HG02763 (cell line): Measurements from ENCODE around the gene TMEM184C.

Experiments used
- ATAC-seq: cut with Tn5 transposase; IDR thresholded peaks from one replicate; pipeline ENCODE4 v1.9.1; 2021; ENCODE audit warnings: mild to moderate bottlenecking, moderate library complexity; ENCODE audit not compliant: unreplicated experiment

The TMEM184C gene

DNA sequence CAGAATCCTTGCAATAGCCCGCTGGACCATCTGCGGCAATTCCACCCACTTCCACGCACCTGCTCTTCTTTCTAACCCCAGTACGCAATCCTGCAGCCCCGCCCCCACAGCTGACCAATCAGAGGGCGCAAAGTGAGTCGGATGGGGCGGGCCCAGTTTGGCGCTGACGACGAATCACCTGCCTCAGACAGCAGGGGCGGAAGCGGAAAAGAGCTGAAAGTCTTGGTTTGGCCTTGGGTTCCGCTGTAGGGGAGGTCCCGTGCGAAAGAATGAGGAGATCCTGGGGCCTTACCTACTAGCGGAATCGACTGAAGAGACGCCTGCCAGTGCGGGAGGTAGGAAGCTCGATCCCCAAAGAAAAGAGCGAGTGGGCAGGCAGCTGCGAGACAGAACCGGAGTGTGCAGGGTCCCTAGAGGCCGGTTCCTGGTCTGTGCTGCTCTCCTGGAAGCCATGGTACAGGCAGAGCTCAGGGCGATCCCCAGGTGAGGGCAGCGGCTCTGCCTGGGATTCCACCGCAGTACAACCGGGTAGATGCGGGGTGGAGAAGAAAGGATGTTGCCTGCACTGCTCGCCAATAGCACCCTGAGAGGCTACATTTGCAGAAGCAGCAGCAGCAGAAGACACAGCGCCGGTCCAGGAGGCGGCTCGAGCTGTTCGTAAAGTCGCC is at the start of gene TMEM184C:
Gene TMEM184C, plus strand, starts transcription at position 225 of the 668 bp plus-strand sequence. CDS start 560 bp downstream, outside the sequence.
- peak; percentile 100 for ATAC-seq

DNA sequence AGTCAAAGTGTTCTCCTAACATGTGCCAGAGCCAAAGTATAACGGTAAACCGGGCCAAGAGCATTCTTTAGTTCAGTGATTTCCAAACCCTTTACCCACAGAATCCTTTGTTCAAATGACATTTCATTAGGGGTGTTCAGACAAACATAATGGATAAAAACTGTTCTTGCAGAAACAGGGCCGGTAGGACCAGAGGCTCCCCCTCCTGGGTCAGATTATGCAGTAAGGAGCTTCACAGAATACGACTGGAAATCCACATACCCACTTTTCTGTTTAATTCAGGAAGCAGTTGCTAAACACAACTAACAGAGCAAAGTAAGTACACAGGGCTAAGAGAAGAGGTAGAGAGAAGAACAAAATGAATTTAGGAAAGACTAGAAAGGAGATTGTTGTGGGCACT is 46.6 kb upstream of the TMEM184C start:
- ATAC-seq, result no peak

DNA sequence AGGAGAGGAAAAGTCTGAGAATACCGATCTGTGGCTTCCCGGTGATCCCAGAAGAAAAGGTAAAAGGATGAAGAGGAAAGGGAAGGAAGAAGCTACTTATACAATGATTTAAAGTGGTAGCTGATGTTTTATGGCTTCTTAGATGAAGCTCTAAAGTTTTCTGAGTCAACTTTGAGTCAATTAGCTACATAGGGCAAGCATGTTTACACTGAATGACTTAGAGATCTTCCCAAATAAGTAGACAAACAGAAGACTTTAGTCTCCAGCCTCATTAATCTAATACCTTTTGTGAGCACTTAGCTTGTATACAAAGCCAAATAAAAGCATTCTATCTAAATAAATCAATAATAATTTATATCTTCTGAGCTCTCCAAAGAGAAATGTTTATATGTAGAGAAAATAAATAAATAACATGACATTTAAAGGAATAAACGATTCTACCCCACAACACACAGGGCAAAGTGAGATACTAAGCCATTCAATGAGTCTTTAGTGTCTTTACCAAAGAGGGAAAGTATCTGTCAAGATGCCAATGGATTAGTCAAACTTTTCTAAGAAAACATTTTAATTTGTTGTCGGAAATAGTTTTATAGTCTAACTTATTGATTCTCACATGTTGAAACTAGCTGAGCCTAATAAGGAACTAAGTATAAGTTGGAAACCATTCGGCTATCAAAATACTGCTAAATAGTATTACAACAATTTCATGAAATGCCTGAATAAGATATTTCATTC is 46.0 kb upstream of the TMEM184C start:
- ATAC-seq, result no peak

DNA sequence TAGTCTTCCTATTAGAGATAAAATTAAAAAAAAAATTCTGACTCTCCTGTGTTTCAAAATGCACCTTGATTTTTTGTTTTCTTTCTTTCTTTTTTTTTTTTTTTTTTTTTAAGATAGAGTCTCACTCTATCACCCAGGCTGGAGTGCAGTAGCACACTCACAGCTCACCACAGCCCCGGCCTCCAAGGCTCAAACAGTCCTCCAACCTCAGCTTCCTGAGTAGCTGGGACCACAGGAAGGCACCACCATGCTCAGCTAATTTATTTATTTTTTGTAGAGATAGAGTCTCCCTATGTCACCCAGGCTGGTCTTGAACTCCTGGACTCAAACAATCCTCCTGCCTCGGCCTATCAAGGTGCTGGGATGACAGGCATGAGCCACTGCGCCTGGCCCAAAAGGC is 41.1 kb upstream of the TMEM184C start:
- ATAC-seq, result no peak

DNA sequence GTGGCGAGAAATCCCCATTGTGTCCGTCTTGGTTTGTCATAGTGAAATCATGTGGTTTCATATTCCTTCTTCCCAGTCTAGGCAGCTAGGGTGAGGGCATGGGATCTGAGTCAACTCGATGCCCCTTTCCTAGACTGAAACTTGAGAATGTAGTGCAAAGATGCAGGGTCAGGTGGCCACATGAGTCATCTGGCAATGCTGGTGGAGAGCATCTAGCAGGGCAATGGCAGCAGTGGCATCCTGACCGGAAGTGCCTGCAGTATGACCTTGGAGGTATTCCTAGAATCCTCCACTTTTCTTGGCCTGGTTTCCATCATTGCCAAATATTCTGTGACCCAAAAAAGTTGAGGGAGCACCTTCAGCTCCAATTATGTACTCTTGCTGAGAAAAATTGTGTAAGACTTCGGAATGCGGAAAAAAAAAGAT is 39.1 kb upstream of the TMEM184C start:
- ATAC-seq, result no peak

DNA sequence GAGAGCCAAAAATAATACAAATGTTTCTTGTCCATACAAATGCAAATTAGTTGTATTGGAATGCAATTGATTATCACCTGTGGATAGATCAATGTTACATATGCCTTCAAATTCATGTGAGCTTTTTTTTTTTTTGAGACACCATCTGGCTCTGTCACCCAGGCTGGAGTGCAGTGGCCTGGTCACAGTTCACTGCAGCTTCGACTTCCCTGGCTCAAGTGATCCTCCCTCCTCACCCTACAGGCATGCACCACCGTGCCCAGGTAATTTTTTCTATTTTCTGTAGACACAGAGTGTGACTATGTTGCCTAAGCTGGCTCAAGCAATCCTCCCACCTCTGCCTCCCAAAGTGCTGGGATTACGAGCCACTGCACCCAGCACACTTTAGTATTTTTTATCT is 38.6 kb upstream of the TMEM184C start:
- no peak for ATAC-seq

DNA sequence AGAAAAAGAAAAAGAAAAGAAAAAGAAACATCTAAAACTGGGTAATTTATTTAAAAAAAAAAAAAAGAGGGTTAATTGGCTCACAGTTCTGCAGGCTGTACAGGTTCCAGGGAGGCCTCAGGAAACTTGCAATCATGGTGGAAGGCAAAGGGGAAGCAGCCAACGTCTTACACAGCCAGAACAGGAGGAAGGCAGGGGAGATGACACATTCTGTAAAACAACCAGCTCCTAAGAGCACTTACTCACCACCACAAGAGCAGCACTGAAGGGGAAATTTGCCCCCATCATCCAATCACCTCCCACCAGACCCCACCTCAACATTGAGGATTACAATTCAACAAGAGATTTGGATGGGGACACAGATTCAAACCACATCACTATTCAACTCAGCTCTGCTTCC is 36.8 kb upstream of the TMEM184C start:
- ATAC-seq, result no peak

DNA sequence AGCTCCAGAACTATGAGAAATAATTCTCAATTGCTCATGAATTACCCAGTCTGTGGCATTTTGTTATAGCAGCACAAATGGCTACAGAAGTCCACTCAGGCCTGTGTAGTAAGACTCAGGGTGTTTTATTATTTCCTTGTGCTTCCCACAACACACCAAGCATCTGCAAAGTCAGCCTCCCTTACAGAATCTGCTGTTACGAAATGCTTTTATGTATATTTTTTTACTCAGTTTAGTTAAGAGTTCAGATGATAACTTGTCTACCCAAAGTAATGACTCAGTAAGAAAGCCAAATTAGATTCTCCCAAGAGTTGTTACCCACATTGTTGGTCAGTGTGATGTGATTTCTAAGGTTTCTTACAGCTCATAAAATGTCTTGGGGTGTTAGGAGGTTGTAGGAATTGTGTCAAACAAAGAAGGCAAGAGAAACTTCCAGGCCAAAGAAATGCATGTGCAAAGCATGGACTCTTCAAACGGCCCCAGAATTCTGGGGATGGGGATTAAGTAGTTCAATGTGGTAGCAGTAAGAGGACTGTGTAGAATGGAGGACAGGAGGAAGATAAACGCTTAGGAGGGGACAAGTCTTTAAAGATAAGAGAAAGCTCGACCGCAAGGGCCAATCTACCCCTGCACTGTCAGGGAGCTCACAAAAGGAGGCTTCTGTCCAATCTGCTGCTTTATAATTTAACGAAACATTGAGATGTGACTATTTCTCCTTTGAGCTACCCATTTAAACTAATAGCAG is 35.4 kb upstream of the TMEM184C start:
- no peak for ATAC-seq

DNA sequence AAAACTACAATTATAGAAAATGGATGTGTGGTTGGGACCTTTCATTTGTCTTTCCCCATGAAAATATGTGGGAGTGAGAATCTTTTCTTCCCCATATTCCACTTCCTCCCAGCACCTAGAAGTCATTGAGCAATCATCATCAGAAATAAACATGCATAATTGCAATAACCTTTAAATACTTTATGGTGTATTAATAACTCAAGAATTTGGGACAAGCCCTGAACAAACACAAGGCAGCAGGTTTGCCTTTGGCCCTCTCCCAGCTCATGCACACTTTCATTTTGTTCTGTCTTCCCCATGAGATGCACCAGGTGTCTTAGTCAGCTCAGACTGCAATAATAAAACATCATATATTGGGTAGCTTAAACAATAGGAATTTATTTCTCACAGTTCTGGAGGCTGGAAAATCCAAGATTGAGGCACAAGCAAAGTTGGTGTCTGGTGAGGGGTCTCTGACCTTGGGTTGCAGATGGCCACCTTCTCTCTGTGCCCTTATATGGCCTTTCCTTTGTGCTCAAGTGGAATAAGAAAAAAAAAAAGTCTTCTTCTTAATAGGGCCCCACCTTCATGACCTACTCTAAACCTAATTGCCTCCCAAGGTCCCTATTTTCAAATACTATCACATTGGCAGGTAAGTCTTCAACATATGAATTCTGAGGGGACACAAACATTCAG is 34.7 kb upstream of the TMEM184C start:
- ATAC-seq, result no peak

DNA sequence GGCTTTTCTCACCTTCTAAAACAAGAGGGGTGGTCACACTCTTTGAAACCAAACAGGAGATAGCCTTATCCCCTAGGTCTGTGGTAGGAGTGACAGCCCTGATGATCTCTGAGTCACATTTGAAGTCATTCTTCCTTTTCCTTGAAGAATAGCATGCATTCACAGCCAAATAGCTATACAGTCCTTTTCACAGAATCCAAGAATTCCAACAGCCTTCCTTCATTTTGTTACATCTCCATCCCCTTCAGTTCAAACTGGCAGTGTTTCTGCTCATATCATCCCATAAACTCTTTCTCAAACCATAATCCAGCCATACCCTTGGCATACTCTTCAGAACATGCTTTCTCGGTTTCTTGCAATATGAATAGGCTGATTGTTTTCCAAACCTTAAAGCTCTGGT is 33.3 kb upstream of the TMEM184C start:
- ATAC-seq, result no peak

DNA sequence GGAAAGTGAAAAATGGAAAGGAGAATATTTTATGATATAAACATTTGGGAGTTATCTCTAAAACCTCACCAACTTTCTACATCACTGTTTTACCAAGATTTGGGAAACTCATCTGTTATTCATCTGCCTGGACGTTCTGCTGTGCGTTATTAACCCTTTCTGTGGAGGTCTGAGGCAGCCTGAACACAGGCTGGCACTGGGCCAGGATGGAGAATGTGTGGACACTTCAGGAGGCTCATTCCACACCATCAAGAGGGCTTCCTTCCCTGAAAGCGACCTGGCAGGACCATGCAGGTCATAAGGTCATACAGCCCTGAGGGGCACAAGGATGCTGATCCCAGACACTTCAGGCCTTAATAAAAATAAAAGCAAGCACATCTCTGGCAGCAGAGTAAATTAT is 31.2 kb upstream of the TMEM184C start:
- no peak for ATAC-seq

DNA sequence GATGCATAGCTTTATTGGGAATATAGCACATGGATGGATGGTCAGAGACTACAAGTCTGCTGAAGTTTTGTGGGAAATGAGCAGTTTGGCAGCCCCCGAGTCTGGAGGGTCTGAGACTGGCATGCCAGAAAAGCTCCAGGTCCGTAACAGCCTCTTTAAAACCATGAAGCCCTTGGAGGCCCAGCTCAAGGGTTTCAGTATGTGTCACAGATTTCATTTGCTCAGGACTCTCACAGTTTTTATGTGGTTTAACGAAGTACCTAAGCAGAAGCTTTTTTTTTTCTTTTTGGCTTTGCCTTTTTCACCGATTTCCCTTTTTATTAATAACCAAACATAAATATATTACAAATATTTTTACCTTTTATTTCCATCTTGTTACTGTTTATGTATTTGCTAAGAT is 30.6 kb upstream of the TMEM184C start:
- ATAC-seq, result peak; percentile 55

DNA sequence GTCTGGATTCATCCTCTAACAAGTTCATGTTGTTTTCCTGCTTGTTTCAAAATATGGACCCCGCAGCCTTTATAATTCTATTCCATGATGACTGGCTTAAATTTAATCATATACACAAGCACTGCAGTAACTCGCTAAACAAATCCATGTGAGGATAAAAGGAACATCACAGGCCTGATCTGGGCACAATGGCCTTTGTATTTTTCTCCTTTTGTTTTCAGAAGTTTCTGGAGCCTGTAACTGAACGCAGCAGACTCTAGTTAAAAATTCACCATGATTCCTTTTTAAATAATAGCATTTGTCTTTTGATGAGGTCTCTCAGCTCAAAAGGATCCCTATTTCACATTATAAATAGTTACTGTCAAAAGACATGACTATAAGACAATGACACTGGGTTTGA is 30.2 kb upstream of the TMEM184C start:
- no peak for ATAC-seq

DNA sequence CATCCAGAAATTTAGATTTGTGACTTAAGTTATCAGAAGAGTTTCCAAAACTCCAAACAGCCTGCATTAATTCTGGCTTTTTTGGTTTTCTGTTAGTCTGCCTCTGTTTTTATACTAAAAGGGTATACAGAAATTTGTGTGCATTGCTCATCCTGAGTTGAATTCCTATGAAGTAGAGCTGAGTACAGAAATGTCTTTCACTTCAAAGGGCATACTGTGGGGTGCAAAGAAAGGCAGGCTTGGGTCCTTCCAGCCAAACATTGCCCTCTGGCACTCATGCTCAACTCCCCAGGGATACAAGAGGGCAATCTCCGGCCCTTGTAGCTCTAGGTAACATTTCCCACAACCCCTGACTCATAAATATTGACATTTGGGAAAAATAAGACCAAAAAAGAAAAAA is 27.6 kb upstream of the TMEM184C start:
- ATAC-seq, result no peak

DNA sequence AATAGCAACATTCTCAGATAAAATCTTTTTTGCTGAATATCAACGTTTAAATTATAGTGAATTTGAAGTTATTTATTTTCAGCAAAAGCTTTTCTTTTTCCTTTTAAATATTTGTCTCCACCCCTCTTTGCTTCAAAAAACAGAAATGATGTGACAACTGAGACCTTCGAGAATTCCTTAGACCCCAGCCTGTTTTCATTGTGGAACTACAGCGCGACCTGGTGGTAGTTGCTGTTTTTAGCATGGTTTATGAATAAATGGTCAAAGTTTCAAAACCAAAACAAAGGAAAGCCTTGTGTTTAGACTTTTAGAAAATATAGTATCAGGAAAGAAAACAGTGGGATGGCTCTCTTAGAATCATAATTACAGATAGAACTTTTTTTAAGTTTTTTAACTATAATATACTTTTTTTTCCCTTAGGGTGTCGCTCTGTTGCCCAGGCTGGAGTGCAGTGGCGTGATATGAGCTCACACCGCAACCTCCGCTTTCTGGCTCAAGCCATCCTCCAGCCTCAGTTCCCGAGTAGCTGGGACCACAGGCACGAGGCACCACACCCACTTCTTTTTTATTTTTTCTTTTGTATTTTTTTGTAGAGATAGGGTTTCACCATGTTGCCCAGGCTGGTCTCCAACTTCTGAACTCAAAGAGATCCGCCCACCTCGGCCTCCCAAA is 26.8 kb upstream of the TMEM184C start:
- ATAC-seq, result no peak

DNA sequence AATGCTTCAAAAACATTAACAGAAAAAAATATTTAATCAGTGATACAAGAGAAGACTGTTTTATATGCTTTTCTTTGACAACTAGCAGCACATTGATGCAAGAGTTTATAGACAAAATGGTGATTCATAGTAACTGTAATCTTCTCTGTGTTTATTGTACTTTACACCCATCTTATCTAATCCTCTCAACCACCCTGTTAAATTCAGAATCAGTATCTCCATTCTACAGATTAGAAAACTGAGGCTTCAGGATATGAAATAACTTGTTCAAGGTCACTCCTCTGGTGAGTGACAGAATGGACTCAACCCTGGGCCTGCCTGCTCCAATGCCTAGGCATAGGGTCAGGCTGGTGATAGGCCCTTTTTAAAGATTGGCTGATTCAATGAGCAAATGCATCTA is 26.1 kb upstream of the TMEM184C start:
- no peak for ATAC-seq

DNA sequence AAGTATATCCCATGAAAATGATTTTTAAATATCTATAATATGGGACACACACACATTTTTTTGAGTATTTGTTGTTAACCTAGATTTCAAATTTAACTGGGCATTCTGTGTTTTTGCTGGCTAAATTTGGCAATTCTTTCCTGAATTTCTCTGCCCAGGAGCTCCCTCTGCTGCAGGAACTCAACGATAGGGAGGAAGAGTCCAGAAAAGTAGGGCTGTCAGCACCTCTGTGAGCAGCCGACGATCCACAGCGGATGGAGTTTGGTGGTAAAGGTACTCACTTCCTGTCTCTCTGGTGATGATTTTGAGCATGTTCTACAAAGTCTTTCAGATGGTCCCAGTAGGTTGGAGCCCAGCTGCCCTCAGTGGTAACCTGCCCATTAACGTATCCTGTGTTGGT is 23.1 kb upstream of the TMEM184C start:
- no peak for ATAC-seq

DNA sequence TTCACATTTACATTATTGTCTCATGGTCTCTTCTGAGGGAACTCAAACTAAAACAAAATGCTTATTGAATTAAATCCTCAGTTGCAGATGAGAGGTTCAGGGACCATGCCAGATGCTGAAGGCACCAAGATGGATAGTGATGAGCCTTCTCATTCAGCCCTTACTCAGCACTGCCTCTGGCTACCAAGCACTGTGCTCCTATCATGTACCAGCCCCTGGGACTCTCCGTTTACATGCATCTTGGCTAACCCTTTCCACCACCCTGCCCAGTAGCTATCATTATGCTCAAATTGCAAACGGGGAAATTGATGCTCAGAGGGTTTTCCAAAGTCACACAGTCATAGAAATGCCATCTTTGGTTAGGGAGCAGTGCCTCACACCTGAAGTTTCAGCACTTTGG is 22.6 kb upstream of the TMEM184C start:
- no peak for ATAC-seq

DNA sequence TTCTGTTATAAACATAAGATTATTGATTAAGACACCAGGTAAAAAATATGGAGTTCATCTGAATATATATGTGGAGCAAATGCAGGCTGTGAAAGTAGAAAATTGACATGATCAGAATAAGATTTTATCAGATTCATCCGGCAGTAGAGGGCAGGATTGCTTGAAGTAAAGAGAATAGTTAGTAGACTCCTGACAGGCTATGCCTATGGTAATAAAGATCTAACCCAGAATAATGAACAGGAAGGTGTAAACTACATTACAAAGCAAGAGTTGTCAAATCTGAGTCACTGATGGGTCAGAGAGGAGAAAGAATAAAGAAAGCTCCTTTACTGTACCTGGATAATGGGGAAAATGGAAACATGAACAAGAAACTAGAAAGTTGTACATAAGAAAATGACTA is 20.8 kb upstream of the TMEM184C start:
- no peak for ATAC-seq

DNA sequence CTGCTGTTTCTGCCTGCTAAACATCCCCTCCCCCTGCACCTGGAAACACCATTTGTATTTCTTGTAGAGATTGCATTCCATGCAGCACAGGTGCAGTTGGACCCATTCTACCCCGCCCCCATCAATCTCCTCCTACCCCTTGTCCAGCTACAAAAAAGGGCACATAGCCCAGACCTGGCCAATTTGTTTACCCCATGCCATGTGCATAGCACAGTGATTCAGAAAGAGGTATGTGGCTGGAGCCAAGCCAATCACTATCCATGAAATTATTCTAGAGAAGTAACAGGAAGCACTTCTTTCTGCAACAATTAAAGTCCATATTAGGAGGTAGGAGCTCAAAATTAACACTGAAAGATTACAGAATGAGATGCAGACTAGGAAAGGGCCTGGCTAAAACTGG is 20.2 kb upstream of the TMEM184C start:
- ATAC-seq, result no peak

DNA sequence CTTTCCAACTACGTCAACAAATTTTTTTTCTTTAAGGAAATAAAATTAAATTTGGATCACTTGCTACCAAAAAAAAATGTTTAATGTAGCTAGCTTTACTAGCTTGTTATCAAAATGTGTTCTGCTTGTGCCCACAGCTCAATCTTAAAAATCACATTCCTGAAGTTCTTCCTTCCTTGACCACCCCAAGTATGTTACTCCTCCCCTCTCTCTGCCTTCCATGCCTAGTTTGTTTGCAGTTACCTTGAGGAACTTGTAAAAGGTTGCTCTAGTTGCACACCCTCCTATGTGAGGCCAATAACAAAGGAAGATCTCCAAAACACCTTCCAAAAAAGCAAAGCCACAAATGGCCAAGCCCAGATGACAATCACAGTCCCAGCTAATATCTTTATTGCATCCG is 19.6 kb upstream of the TMEM184C start:
- no peak for ATAC-seq
